ENCODE data around the gene NMUR2.

The NMUR2 gene, protein sequence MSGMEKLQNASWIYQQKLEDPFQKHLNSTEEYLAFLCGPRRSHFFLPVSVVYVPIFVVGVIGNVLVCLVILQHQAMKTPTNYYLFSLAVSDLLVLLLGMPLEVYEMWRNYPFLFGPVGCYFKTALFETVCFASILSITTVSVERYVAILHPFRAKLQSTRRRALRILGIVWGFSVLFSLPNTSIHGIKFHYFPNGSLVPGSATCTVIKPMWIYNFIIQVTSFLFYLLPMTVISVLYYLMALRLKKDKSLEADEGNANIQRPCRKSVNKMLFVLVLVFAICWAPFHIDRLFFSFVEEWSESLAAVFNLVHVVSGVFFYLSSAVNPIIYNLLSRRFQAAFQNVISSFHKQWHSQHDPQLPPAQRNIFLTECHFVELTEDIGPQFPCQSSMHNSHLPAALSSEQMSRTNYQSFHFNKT

DNA sequence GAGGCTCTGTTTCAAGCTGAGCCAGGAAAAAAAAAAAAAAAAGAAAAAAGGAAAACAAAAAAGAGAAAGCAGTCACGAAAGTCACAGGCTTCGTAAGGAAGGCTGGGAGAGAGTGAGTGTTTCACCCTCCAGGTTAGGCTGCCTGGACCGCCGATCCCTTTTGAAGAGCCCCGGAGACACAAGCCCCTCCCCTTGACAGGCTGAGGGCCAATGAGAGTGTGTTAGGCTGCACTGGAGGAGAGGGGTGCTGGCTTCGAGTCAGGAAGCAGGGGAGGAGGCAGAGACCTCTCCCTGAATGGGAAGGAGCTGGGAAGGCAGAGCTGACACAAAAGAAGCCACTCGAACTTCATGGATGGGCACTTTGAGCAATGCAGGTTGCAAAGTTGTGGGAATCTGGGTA, at the start of gene NMUR2:
Gene NMUR2, minus strand, starts transcription at position 135 of the 400 bp plus-strand sequence. CDS start 166 bp downstream, outside the sequence.
- no peak within 1 kb of the TSS for H3K4me3 Mint-ChIP-seq
- peaks cover 11% of the 10 kb centered on the region for H3K27me3 Mint-ChIP-seq
- no peaks in the 10 kb centered on the region for H3K36me3 Mint-ChIP-seq
- no peak for ATAC-seq (ENCODE audit: low read depth)
- no peak within 1 kb of the TSS for H3K27ac Mint-ChIP-seq
- peaks cover 5% of the 10 kb centered on the region for H3K9me3 Mint-ChIP-seq
- DNase-seq (ENCODE audit: low spot score in 2 of 2), result no peak
- H3K4me1 Mint-ChIP-seq, result peaks cover 2% of the 10 kb centered on the region

DNA sequence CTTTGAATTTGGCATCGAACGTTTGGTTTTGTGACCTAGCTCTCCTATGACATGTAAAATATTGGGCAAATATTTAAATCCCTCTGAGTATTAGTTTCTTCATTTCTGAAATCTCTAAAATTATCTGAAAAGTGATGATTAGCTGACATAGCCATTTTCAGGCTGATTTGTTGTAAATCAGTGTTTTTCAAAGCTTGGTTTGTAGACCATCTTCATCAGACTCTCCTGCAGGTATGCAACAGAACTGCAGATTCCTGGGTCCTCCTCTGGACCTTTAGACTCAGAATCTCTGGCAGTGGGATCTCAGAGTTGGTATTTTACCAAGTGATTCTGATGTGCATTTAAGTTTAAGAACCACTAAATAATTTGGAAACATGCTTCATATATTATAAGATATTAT, 38.9 kb upstream of the NMUR2 start:
- no peak for DNase-seq (ENCODE audit: low spot score in 2 of 2)
- H3K27ac Mint-ChIP-seq, result no peak overlapping the region
- no peak overlapping the region for H3K4me3 Mint-ChIP-seq
- H3K9me3 Mint-ChIP-seq, result no peaks in the 10 kb centered on the region
- H3K36me3 Mint-ChIP-seq, result no peaks in the 10 kb centered on the region
- no peaks in the 10 kb centered on the region for H3K4me1 Mint-ChIP-seq
- peaks cover 5% of the 10 kb centered on the region for H3K27me3 Mint-ChIP-seq
- ATAC-seq (ENCODE audit: low read depth), result no peak

DNA sequence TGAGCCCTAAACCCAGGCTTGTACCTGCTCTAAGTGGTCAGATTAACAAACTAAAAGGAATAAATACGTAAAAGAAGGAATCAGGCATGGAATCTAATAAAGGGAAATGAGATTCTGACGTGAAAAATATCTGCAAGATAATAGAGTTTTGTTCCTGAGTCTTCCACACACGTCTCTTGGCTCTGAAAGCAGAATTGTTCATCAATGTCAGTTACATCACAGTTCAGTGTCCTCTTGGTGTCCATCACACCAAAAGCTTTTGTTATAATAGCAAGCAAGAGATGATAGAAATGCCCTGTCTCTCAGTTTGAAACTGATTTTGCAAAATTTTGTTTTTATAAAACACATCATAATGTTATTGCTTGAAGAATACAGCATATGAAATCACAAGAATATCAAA, 34.7 kb upstream of the NMUR2 start:
- Mint-ChIP-seq H3K36me3 (no peaks in the 10 kb centered on the region), H3K4me1 (no peaks in the 10 kb centered on the region), H3K27me3 (peaks cover 1% of the 10 kb centered on the region), H3K9me3 (no peaks in the 10 kb centered on the region), H3K27ac (no peak overlapping the region), H3K4me3 (no peak overlapping the region)
- no peak for ATAC-seq (ENCODE audit: low read depth)
- no peak for DNase-seq (ENCODE audit: low spot score in 2 of 2)

DNA sequence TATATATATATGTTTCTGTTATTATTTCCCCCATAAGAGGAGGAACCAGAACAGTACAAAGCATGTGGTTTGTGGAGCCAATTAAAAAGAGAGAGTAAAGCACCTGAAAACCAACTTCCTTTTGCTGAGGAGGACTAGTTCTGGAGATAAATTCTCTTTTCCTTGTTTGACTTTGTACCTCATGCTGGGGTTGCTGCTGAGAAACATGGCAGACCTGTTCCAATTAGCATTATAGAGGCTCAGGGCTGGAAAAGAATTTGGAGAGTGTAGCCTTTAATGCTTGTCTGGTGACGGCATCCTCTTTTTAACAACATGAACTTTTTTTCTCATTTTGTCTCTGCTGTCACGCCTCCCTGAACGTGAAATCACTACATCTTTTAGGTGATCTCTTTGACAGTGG, 32.8 kb upstream of the NMUR2 start:
- H3K4me1 Mint-ChIP-seq, result no peaks in the 10 kb centered on the region
- no peak overlapping the region for H3K27ac Mint-ChIP-seq
- no peak overlapping the region for H3K4me3 Mint-ChIP-seq
- H3K27me3 Mint-ChIP-seq, result peaks cover 1% of the 10 kb centered on the region
- DNase-seq (ENCODE audit: low spot score in 2 of 2), result no peak
- no peak for ATAC-seq (ENCODE audit: low read depth)
- H3K9me3 Mint-ChIP-seq, result no peaks in the 10 kb centered on the region
- no peaks in the 10 kb centered on the region for H3K36me3 Mint-ChIP-seq

DNA sequence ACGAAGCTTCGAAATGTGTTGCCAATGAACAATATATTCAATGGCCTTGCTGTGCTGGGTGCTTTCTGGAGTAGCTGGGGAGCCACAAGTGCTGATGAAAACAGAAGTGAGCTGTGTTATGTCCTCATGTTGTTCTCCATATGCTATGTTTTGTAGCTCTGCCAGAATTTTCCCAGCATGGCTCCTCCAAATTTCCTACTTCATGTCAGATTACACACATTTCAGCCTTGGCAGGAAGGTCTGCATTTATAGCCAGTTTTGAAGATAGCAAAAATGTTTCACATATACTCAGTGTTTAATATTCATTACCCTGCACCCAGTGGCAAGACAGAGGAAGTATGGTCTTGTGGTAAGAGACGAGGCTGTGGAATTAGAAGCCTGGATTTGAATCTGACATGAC, 22.6 kb upstream of the NMUR2 start:
- H3K9me3 Mint-ChIP-seq, result no peaks in the 10 kb centered on the region
- H3K36me3 Mint-ChIP-seq, result no peaks in the 10 kb centered on the region
- no peak overlapping the region for H3K4me3 Mint-ChIP-seq
- H3K27ac Mint-ChIP-seq, result no peak overlapping the region
- H3K27me3 Mint-ChIP-seq, result peaks cover 2% of the 10 kb centered on the region
- DNase-seq (ENCODE audit: low spot score in 2 of 2) (no peak), ATAC-seq (ENCODE audit: low read depth) (no peak)
- no peaks in the 10 kb centered on the region for H3K4me1 Mint-ChIP-seq

DNA sequence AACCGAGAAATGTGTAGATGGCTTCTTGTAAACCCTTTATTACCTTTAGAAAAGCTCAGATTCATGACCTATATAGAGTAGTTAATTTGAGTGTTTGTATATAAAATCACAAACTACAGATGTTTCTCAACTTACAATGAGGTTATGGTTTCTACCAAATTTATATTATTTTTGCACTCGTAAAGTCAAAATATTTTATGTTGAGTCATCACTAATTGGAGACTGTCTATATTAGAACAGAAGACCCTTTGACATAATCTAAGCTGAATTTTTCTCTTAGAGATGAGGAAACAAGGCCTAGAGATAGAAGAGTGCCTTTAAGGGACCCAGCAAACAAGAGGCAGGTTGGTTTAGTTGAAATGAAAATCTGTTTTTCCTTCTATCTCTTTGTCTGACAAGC, 20.0 kb upstream of the NMUR2 start:
- H3K9me3 Mint-ChIP-seq, result no peaks in the 10 kb centered on the region
- peaks cover 2% of the 10 kb centered on the region for H3K27me3 Mint-ChIP-seq
- ATAC-seq (ENCODE audit: low read depth), result no peak
- H3K4me3 Mint-ChIP-seq, result no peak overlapping the region
- H3K27ac Mint-ChIP-seq, result no peak overlapping the region
- H3K4me1 Mint-ChIP-seq, result no peaks in the 10 kb centered on the region
- H3K36me3 Mint-ChIP-seq, result no peaks in the 10 kb centered on the region
- DNase-seq (ENCODE audit: low spot score in 2 of 2), result no peak

DNA sequence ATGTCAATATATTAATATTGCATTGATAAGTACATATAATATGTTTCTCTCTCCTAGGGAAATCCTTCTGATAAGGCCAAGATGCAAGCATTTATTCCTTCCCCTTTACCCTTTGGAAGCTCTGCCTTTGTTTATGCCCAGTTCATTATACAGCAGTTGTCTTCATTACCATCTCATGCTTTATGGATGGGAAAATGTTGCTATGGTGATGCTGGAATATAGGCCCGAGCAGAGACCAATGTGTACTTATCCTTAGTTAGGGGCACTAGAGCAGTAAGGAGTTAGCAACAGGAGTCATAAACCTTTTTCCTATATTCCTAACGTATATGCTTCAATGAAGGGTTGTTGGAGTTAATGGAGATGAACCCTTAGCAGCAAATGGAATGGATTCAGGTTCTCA, 19.4 kb upstream of the NMUR2 start:
- Mint-ChIP-seq H3K27ac (no peak overlapping the region), H3K9me3 (no peaks in the 10 kb centered on the region), H3K4me3 (no peak overlapping the region), H3K4me1 (no peaks in the 10 kb centered on the region), H3K27me3 (peaks cover 2% of the 10 kb centered on the region), H3K36me3 (no peaks in the 10 kb centered on the region)
- no peak for ATAC-seq (ENCODE audit: low read depth)
- no peak for DNase-seq (ENCODE audit: low spot score in 2 of 2)

DNA sequence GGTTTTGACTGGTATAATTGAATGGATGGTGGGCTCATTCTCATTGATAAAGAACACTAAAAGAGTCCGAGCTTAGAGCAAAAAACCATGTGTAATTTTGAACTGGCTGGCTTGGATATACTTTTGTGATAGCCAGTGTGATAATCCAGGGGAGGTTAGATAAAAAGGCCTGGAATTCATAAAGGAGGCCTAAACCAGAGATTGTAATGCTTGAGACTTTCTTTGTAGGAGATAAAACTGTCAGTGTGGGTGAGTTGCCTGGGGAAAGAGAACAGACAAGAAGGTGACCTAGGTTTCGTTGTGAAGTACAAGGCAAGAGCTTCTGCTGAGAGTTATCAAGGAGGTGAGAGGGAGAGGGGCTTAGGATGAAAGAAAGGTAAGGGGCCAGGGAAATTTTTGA, 17.0 kb upstream of the NMUR2 start:
- H3K4me1 Mint-ChIP-seq, result no peaks in the 10 kb centered on the region
- H3K27me3 Mint-ChIP-seq, result peaks cover 4% of the 10 kb centered on the region
- no peak overlapping the region for H3K4me3 Mint-ChIP-seq
- no peaks in the 10 kb centered on the region for H3K9me3 Mint-ChIP-seq
- ATAC-seq (ENCODE audit: low read depth), result no peak
- H3K27ac Mint-ChIP-seq, result no peak overlapping the region
- DNase-seq (ENCODE audit: low spot score in 2 of 2), result no peak
- H3K36me3 Mint-ChIP-seq, result no peaks in the 10 kb centered on the region

DNA sequence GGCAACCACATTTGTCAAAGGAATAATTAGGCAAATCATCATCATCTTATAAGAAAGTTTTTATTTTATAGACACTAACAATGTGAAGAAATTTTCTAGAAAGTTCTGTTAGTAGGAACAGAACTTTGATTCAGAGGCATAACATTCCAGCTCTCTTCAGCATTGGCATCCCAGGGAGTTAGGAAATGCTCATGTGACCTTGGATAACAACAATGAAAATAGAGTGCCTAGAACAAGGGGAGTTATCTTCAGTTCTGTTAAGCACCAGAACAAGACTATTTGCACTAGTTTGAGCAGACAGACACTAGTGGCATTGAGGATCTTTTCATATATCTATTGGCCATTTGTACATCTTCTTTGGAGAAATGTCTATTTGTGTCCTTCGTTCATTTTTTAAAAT, 7.0 kb upstream of the NMUR2 start:
- no peaks in the 10 kb centered on the region for H3K4me1 Mint-ChIP-seq
- H3K27ac Mint-ChIP-seq, result no peak overlapping the region
- H3K9me3 Mint-ChIP-seq, result peaks cover 3% of the 10 kb centered on the region
- no peak for DNase-seq (ENCODE audit: low spot score in 2 of 2)
- H3K36me3 Mint-ChIP-seq, result peaks cover 2% of the 10 kb centered on the region
- ATAC-seq (ENCODE audit: low read depth), result no peak
- no peaks in the 10 kb centered on the region for H3K27me3 Mint-ChIP-seq
- no peak overlapping the region for H3K4me3 Mint-ChIP-seq

DNA sequence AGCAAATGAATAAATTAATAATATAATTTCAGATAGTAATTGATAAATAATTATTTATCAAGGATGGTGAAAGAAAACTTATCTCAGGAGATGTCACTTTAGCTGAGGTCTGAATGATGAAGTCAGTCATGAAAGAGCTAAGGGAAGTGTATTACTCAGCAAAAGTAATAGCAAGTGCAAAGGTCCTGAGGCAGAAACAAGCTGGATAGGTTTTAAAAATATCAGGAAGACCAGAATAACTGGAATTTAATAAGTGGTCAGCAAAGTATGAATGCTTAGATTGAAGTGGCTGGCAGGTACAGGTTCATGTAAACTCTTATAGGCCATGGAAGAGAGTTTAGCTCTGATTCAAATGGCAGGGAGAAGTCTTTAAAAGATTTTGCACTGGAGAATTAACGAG, 1.0 kb upstream of the NMUR2 start:
- DNase-seq (ENCODE audit: low spot score in 2 of 2) (no peak), ATAC-seq (ENCODE audit: low read depth) (no peak)
- Mint-ChIP-seq H3K4me3 (no peak overlapping the region), H3K4me1 (peaks cover 2% of the 10 kb centered on the region), H3K27me3 (peaks cover 11% of the 10 kb centered on the region), H3K36me3 (no peaks in the 10 kb centered on the region), H3K9me3 (peaks cover 5% of the 10 kb centered on the region), H3K27ac (no peak overlapping the region)

DNA sequence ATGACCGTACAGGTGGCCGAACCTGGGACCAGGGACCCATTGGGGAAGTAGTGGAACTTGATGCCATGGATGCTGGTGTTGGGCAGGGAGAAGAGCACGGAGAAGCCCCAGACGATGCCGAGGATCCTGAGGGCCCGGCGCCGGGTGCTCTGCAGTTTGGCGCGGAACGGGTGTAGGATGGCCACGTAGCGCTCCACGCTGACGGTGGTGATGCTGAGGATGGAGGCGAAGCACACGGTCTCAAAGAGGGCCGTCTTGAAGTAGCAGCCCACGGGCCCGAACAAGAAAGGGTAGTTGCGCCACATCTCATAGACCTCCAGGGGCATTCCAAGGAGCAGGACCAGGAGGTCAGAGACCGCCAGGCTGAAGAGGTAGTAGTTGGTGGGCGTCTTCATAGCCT, 585 bp downstream of the NMUR2 start:
- Mint-ChIP-seq H3K27ac (no peak overlapping the region), H3K4me3 (no peak overlapping the region), H3K4me1 (peaks cover 2% of the 10 kb centered on the region), H3K36me3 (no peaks in the 10 kb centered on the region), H3K9me3 (peaks cover 5% of the 10 kb centered on the region), H3K27me3 (peaks cover 11% of the 10 kb centered on the region)
- no peak for ATAC-seq (ENCODE audit: low read depth)
- DNase-seq (ENCODE audit: low spot score in 2 of 2), result no peak

DNA sequence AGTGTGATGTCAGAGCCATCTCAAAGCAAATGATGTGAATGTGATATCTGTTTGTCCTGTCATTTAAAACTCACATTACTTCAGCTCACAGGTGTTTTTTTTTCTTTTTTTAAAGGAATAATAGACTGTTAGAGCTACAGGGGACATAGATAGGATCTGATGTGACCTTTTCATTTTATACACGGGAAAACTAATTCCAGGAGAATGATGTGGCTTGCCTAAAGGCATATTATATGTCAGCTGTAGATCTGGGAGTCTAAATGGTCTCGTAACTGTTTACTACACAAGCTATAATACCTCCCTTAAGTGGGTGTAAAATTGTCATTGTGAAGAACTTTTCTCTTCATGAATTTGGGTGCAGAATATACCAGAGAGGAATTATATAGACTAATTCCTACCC, 2.0 kb downstream of the NMUR2 start:
- Mint-ChIP-seq H3K27me3 (peaks cover 11% of the 10 kb centered on the region), H3K27ac (no peak overlapping the region), H3K36me3 (no peaks in the 10 kb centered on the region), H3K4me1 (peaks cover 2% of the 10 kb centered on the region), H3K9me3 (peaks cover 5% of the 10 kb centered on the region), H3K4me3 (no peak overlapping the region)
- no peak for ATAC-seq (ENCODE audit: low read depth)
- DNase-seq (ENCODE audit: low spot score in 2 of 2), result no peak

DNA sequence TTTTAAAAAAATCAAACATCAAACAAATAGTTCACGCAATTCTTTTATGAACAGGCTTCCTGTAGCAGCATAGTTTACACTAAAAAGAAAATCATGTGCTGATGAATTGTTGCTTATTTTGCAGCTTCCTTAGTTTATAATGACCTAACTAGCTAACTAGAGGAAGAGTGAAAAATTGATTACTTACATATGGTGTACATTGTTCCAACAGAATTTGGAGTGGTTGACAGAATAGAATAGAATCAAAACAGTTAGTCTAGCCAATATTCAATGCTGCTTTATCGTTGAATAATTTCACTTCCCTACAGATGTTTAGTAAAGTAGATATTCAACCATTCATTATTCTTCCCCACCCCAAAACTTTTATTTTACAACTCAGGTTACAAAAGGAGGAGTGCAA, 4.2 kb downstream of the NMUR2 start:
- no peak for ATAC-seq (ENCODE audit: low read depth)

DNA sequence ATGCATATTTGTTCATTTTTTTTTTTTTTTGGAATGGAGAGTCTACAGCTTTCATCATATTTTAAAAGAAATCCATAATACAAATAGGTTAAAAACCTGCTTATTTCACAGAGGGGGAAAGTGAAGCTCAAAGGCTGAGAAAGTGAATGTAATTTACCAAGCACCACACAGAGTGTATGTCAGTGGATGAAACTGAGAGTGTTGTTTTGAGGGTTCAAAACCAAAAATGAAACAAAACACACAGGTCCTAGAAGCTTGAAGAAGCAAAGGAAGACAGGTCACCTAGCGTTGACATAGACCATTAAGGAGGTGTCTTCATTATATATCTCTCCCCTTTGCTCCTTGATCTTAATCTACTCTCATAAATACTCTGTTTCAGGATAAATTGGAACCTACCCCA, 7.5 kb downstream of the NMUR2 start:
- H3K27ac Mint-ChIP-seq, result no peak overlapping the region
- H3K36me3 Mint-ChIP-seq, result no peaks in the 10 kb centered on the region
- no peaks in the 10 kb centered on the region for H3K4me1 Mint-ChIP-seq
- ATAC-seq (ENCODE audit: low read depth) (no peak), DNase-seq (ENCODE audit: low spot score in 2 of 2) (no peak)
- peaks cover 4% of the 10 kb centered on the region for H3K27me3 Mint-ChIP-seq
- no peaks in the 10 kb centered on the region for H3K9me3 Mint-ChIP-seq
- H3K4me3 Mint-ChIP-seq, result no peak overlapping the region

More for the DNA sequence above, 4.2 kb downstream of the NMUR2 start:
- H3K4me3 Mint-ChIP-seq, result no peak overlapping the region
- peaks cover 11% of the 10 kb centered on the region for H3K27me3 Mint-ChIP-seq
- H3K36me3 Mint-ChIP-seq, result no peaks in the 10 kb centered on the region
- no peak overlapping the region for H3K27ac Mint-ChIP-seq
- peaks cover 2% of the 10 kb centered on the region for H3K4me1 Mint-ChIP-seq
- H3K9me3 Mint-ChIP-seq, result peaks cover 2% of the 10 kb centered on the region
- no peak for DNase-seq (ENCODE audit: low spot score in 2 of 2)

DNA sequence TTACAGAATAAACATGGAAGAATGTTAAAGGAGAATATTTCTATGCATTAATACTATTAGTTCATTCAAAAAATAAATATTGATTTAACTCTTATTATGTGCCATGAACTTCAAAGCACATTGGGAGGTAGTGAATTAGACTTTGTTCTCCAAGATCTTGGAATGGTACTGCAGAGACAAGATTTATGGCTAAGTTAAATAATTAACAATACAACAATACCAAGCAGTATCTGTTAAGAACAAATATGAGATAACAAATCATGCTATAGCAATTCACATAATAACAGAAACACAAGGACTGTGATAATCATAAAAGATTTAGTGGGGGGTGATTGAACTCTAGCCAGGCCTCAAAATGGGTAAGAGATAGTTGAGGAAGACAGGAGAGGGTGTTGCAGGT, 11.6 kb downstream of the NMUR2 start:
- no peak overlapping the region for H3K27ac Mint-ChIP-seq
- peaks cover 1% of the 10 kb centered on the region for H3K27me3 Mint-ChIP-seq
- no peaks in the 10 kb centered on the region for H3K36me3 Mint-ChIP-seq
- DNase-seq (ENCODE audit: low spot score in 2 of 2) (no peak), ATAC-seq (ENCODE audit: low read depth) (no peak)
- no peak overlapping the region for H3K4me3 Mint-ChIP-seq
- no peaks in the 10 kb centered on the region for H3K4me1 Mint-ChIP-seq
- no peaks in the 10 kb centered on the region for H3K9me3 Mint-ChIP-seq

Data from memory B cell (primary cell).